ENCODE data around the gene ZBTB43. TPM values are rescaled to one million over a fixed set of nuclear protein-coding genes. Genes with fewer than 3 reads are reported as not detected.
A peak's percentile ranks its signal among the peaks of the same experiment; 100 is the strongest.

Gene ZBTB43
- 10 to 100 TPM; 10.3 to 19.2 (median 16.0) TPM for total RNA-seq
- 1 to 10 TPM; 1.4 to 2.5 (median 2.3) TPM for polyA plus RNA-seq
- long read RNA-seq, donor 1, full-length matches to known transcripts: 10 of 10 reads
- long read RNA-seq, donor 1, partial matches to known transcripts: 0 of 10 reads
- long read RNA-seq, donor 1, other reads (novel, unspliced or antisense): 0 of 10 reads
- long read RNA-seq, donor 2, full-length matches to known transcripts: 4 of 4 reads
- long read RNA-seq, donor 2, partial matches to known transcripts: 0 of 4 reads
- long read RNA-seq, donor 2, other reads (novel, unspliced or antisense): 0 of 4 reads

DNA sequence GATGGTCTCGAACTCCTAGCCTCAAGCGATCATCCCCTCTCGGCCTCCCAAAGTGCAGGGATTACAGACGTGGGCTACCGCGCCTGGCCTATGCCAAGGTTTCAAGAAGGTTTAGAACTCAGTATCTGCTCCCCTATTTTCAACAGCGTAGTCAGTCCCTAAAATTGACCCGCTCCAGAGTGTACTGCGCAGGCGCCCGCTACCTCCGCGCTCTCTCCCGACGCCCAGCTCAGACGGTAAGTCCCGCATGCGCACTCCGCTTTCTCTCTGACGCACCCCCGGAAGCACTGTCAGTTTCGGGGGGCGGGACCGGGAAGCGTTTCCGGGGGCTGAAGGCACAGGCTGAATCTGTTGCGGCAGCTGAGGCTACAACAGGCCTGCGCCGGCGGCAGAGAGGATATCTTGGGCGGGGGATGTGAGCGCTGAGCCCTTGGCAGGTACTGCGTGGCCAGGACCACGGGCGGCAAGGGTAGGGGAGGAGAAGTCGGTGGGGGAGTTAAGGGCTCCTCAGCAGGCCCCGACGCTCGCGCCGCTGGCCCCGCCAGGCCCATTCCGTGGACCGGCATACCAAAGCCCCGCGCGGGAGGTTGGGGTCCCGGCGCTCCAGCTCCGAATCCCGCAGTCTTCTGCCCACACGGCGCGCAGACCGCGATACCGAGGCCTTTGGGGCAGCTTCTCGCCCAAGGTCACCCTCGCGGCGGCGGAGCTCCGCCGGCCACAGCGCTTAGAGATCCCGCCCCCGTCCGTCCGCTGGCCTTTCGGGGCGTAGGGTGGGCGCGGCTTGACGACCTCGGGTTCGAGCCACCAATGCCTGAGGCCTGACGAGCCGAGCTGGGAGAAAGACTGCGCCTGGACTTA is at the start of gene ZBTB43:
TSS of gene ZBTB43 (plus strand) at position 345 of the 858 bp plus-strand sequence. CDS start 27,470 bp downstream, outside the sequence.
- 2 to 4% (median 2%) methylated on average over 55 to 79 of the region's 79 CpGs for WGBS, 5 donors
- Histone ChIP-seq H3K27ac (peak within 1 kb of the TSS; percentile 83 to 96 (median 92)), H3K27me3 (replicated peaks in 1 of 7) (no peaks in the 10 kb centered on the region), H3K36me3 (peaks cover 0 to 14% (median 6%) of the 10 kb centered on the region in 6 donors), H3K4me1 (peaks cover 25 to 52% (median 42%) of the 10 kb centered on the region in 6 donors), H3K4me3 (peak within 1 kb of the TSS; percentile 79 to 98 (median 92)), H3K9me3 (no peaks in the 10 kb centered on the region)
- DNase-seq: peak; percentile 98
- intact Hi-C loops (cut with DNase I; ENCODE audit: low total_unique reads): no loop called here
- TF ChIP-seq POLR2A (IDR thresholded peaks at IDR 0.05): peak; percentile 34 to 80 (median 66)
- peak; percentile 95 to 97 (median 95) for TF ChIP-seq POLR2AphosphoS5 (IDR thresholded peaks at IDR 0.05)
- no peak for TF ChIP-seq CTCF (IDR thresholded peaks at IDR 0.05 in 8 of 11, conservative IDR thresholded peaks at IDR 0.05 in 3 of 11)

GRCh38 chr9:126755317-126755875 is 49.4 kb upstream of the ZBTB43 start:
- Histone ChIP-seq H3K4me1 (no peaks in the 10 kb centered on the region), H3K4me3 (no peak overlapping the region), H3K27me3 (replicated peaks in 1 of 7) (peaks cover 0 to 11% (median 0%) of the 10 kb centered on the region in 7 donors), H3K36me3 (no peaks in the 10 kb centered on the region), H3K27ac (no peak overlapping the region), H3K9me3 (no peaks in the 10 kb centered on the region)
- TF ChIP-seq CTCF (IDR thresholded peaks at IDR 0.05 in 8 of 11, conservative IDR thresholded peaks at IDR 0.05 in 3 of 11) (no peak), POLR2AphosphoS5 (IDR thresholded peaks at IDR 0.05) (no peak), POLR2A (IDR thresholded peaks at IDR 0.05) (no peak)
- no peak for DNase-seq
- WGBS, 5 donors: 89 to 96% (median 91%) methylated on average over 19 of the region's 19 CpGs
- intact Hi-C loops (cut with DNase I; ENCODE audit: low total_unique reads): no loop called here

GRCh38 chr9:126756238-126756637 is 48.6 kb upstream of the ZBTB43 start:
- TF ChIP-seq CTCF (IDR thresholded peaks at IDR 0.05 in 8 of 11, conservative IDR thresholded peaks at IDR 0.05 in 3 of 11): no peak
- TF ChIP-seq POLR2A (IDR thresholded peaks at IDR 0.05): no peak
- TF ChIP-seq POLR2AphosphoS5 (IDR thresholded peaks at IDR 0.05): no peak
- peaks cover 0 to 3% (median 0%) of the 10 kb centered on the region in 7 donors for H3K27me3 ChIP-seq (replicated peaks in 1 of 7)
- H3K36me3 ChIP-seq: no peaks in the 10 kb centered on the region
- H3K4me3 ChIP-seq: no peak overlapping the region
- no peak overlapping the region for H3K27ac ChIP-seq
- WGBS, 5 donors: 76 to 90% (median 79%) methylated on average over 4 to 5 of the region's 5 CpGs
- H3K4me1 ChIP-seq: no peaks in the 10 kb centered on the region
- DNase-seq: no peak
- no peaks in the 10 kb centered on the region for H3K9me3 ChIP-seq
- intact Hi-C loops (cut with DNase I; ENCODE audit: low total_unique reads): no loop called here

Data from spleen (tissue), 13 donors.